Gastrocnemius medialis (tissue), 4 donors: ENCODE measurements around the gene SRGAP3. TPM values are rescaled to one million over a fixed set of nuclear protein-coding genes. Genes with fewer than 3 reads are reported as not detected.

Experiments used
- ATAC-seq, 2 donors: fragments of 150-250 bp; one replicate each; pipeline ENCODE4 v1.9.1; 2016
- DNase-seq, 2 donors: peaks; one replicate each; pipeline ENCODE4 v3.0.0-alpha.2; 2019
- H3K27ac ChIP-seq, 4 donors: fragments of 200-600 bp; sonication (generic); 1 replicate in 1 of 4; 2 replicates in 3 of 4; pipeline ENCODE4 v1.5.1; 2016 to 2018; ENCODE audit warnings: mild to moderate bottlenecking in 2 of 4, moderate library complexity in 1 of 4
- H3K27me3 ChIP-seq, 3 donors: fragments of 200-600 bp; sonication (generic) in 2 of 3; 1 replicate in 1 of 3; 2 replicates in 2 of 3; pipeline versions ENCODE4 v1.5.1 to v1.6.0; 2016 to 2019; ENCODE audit warnings: mild to moderate bottlenecking in 1 of 3, moderate library complexity in 1 of 3
- H3K36me3 ChIP-seq, 2 donors: fragments of 200-600 bp; sonication (generic) in 1 of 2; one replicate each; pipeline ENCODE4 v1.5.1; 2017 to 2018
- H3K4me1 ChIP-seq, 2 donors: fragments of 200-600 bp; sonication (generic) in 1 of 2; one replicate each; pipeline ENCODE4 v1.5.1; 2016 to 2017; ENCODE audit warnings: mild to moderate bottlenecking in 2 of 2
- H3K4me3 ChIP-seq, 4 donors: fragments of 200-600 bp; sonication (generic) in 3 of 4; 1 replicate in 1 of 4; 2 replicates in 3 of 4; pipeline ENCODE4 v1.5.1; 2016 to 2019; ENCODE audit warnings: mild to moderate bottlenecking in 2 of 4
- H3K9me3 ChIP-seq, 3 donors: fragments of 200-600 bp; sonication (generic) in 2 of 3; 1 replicate in 1 of 3; 2 replicates in 2 of 3; pipeline ENCODE4 v1.5.1; 2016 to 2019
- CTCF ChIP-seq, 5 experiments: fragments of 450-650 bp in 3 of 5; fragments of 200-600 bp in 2 of 5; sonication (generic) in 2 of 5; IDR thresholded peaks in 4 of 5; conservative IDR thresholded peaks in 1 of 5; 1 replicate in 4 of 5; 2 replicates in 1 of 5; pipeline ENCODE4 v1.5.1; 2016 to 2019; ENCODE audit warnings: antibody characterized with exemption in 5 of 5, mild to moderate bottlenecking in 3 of 5, moderate library complexity in 3 of 5
- POLR2A ChIP-seq, 2 donors: fragments of 450-650 bp; IDR thresholded peaks; one replicate each; pipeline ENCODE4 v1.6.1; 2017; ENCODE audit warnings: antibody characterized with exemption in 2 of 2, mild to moderate bottlenecking in 2 of 2, moderate library complexity in 2 of 2
- in situ Hi-C, 4 donors: fragments of 200-750 bp; cut with MboI; loops; one replicate each; pipeline versions ENCODE4 v1.15.0 to v1.8.0; 2017; ENCODE audit warnings: low sequenced_read_pairs in 4 of 4
- intact Hi-C: fragments of 100-400 bp; cut with DNase I; formaldehyde crosslinking; loops from one replicate; pipeline ENCODE4 v1.15.1; 2023; ENCODE audit warnings: low total_unique reads
- total RNA-seq, 4 donors: library from RNA; depleted of rRNA; stranded (reverse); fragments of >200 nt; gene quantifications; one replicate each; pipeline versions ENCODE4 v1.1.0 to v1.2.3, GENCODE V29; 2016

SRGAP3 gene
- total RNA-seq, 4 donors from 2014 or later, result 1.3 to 2.3 (median 1.8) TPM

GRCh38 chr3:8968375-8968882 is 281.0 kb downstream of the SRGAP3 start:
- DNase-seq, result no peak
- Histone ChIP-seq H3K27ac (no peak overlapping the region), H3K4me1 (no peaks in the 10 kb centered on the region), H3K4me3 (no peak overlapping the region), H3K36me3 (no peaks in the 10 kb centered on the region), H3K9me3 (no peaks in the 10 kb centered on the region), H3K27me3 (no peaks in the 10 kb centered on the region)
- TF ChIP-seq CTCF (IDR thresholded peaks at IDR 0.05 in 4 of 5, conservative IDR thresholded peaks at IDR 0.05 in 1 of 5) (no peak), POLR2A (IDR thresholded peaks at IDR 0.05) (no peak)
- intact Hi-C loops, result loop anchor here (10.0 kb wide), 1 partner anchor 676 kb away; the partner anchor contains the start of gene MTMR14
- in situ Hi-C loops, result no loop called here
- no peak for ATAC-seq

- in situ Hi-C loops, result no loop called here
Observed at GRCh38 chr3:8967553-8967952, 281.9 kb downstream of the SRGAP3 start.

GRCh38 chr3:8966820-8967348 is 282.6 kb downstream of the SRGAP3 start:
- Histone ChIP-seq H3K4me3 (no peak overlapping the region), H3K36me3 (no peaks in the 10 kb centered on the region), H3K27me3 (no peaks in the 10 kb centered on the region), H3K9me3 (no peaks in the 10 kb centered on the region), H3K27ac (no peak overlapping the region), H3K4me1 (peaks cover 7 to 9% of the 10 kb centered on the region in 2 donors)
- ATAC-seq (no peak), DNase-seq (no peak)
- intact Hi-C loops (loop anchor here (10.0 kb wide), 1 partner anchor 678 kb away; the partner anchor contains the start of gene MTMR14), in situ Hi-C loops (no loop called here)
- TF ChIP-seq CTCF (IDR thresholded peaks at IDR 0.05 in 4 of 5, conservative IDR thresholded peaks at IDR 0.05 in 1 of 5), result no peak
- TF ChIP-seq POLR2A (IDR thresholded peaks at IDR 0.05), result no peak

More at GRCh38 chr3:8967553-8967952, 281.9 kb downstream of the SRGAP3 start:
- Histone ChIP-seq H3K4me3 (no peak overlapping the region), H3K27ac (no peak overlapping the region), H3K27me3 (no peaks in the 10 kb centered on the region), H3K4me1 (peaks cover 3 to 4% of the 10 kb centered on the region in 2 donors), H3K36me3 (no peaks in the 10 kb centered on the region), H3K9me3 (no peaks in the 10 kb centered on the region)
- DNase-seq (no peak), ATAC-seq (no peak)
- TF ChIP-seq POLR2A (IDR thresholded peaks at IDR 0.05), result no peak
- intact Hi-C loops, result loop anchor here (10.0 kb wide), 1 partner anchor 677 kb away; the partner anchor contains the start of gene MTMR14

- Histone ChIP-seq H3K36me3 (no peaks in the 10 kb centered on the region), H3K4me3 (no peak overlapping the region), H3K27me3 (no peaks in the 10 kb centered on the region), H3K27ac (no peak overlapping the region), H3K4me1 (peaks cover 7 to 9% of the 10 kb centered on the region in 2 donors), H3K9me3 (no peaks in the 10 kb centered on the region)
- no peak for DNase-seq
- ATAC-seq, result no peak
- intact Hi-C loops, result loop anchor here (10.0 kb wide), 1 partner anchor 679 kb away; the partner anchor contains the start of gene MTMR14
- in situ Hi-C loops, result no loop called here
- TF ChIP-seq CTCF (IDR thresholded peaks at IDR 0.05 in 4 of 5, conservative IDR thresholded peaks at IDR 0.05 in 1 of 5) (no peak), POLR2A (IDR thresholded peaks at IDR 0.05) (no peak)
Observed at GRCh38 chr3:8966150-8966819, 283.2 kb downstream of the SRGAP3 start.
